ENCODE measurements around the gene HMGCS2.

Gene HMGCS2

DNA sequence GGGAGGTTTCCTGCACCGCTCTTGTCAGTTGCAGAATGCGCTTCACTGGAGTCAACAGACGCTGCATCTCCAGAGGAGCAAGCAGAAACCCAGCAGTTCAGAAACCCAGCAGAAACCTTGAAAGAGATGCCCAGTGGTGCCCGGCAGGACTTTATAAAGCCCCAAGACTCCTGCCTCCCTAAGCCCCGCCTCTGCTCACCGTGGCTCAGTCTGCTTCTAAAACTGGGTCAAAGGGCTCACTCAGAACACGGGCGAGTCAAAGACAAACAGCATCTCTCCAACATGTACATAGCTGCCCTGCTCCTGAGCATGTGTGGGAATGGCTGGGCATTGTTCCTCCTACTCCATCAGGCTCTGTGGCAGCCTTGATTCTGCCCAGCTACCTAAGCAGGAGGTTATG, at the start of gene HMGCS2:
HMGCS2 (minus strand) TSS at position 128 of the 400 bp plus-strand sequence; CDS start at position 67, 61 bp downstream.
- DNase-seq = no peak

DNA sequence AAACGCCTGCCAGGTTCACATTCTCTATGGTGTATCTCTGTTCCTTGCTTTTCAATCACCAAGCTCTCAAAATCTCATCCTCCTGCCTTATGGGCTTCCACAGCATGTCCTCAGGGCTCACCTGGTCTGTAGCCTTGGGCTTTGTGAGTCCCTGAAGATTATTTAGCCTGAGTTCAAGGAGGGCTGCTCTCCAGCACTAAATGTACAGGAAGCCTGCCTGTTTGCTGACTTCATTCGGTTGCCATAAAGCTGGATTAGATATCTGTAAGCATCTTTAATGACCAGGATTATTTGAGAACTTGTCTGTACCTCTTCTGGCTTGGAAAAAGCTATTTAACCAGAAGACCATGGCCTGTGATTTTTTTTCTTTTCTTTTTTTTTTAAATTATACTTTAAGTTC, 49.5 kb upstream of the HMGCS2 start:
- DNase-seq = no peak

DNA sequence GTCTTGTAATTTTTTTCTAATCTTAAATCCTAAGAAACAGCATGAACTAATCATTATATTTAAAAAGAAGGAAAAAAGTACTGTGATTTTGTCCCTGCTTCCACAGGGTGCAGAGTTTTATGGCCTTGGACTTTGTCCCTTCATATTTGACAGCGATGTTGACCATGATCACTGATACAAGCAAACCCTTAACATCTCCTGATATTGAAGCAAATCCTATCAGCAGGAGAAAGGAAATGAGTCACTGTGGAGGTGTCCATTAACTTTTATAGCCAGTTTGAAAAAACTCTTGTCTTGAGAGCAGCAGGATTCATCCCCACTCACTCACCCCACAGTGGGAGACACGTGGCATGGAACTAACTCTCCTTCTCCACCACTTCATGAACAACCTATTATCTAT, 47.7 kb upstream of the HMGCS2 start:
- no peak for DNase-seq

DNA sequence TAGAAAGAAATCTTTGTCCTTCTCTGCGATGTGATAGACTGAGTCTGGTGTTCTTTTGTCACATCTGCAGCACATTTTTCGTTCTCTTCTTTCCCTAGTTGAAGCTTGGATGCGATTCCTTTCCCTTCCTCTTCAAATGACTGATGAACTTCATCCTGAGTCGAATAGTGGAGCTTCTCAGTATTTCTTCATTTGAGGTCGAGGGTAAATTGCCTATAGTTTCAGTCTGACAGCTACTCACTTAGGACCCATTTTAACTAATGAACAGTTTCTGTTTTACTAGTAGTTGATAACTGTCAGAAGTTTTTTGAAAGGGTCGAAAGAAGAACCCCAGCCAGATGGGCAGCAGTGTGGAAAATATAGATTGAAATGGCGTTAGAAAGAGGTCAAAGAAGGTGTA, 47.2 kb upstream of the HMGCS2 start:
- DNase-seq = no peak

DNA sequence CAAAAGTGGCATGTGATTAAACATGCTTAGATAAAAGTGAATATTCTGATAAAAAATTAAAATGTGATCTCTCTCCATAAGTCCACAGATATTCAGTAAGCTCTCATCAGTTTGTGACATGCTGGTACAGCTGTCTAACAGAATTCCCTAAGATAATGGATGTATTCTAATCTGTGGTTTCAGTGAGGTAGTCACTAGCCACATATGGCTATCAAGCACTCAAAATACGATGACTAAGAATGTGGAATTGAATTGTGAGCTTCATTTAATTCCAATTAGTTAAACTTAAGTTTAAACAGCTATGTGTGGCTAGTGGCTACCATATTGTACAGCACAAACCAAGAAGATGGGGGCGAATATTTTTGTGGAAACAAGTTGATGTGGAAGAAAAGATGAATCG, 46.7 kb upstream of the HMGCS2 start:
- no peak for DNase-seq

DNA sequence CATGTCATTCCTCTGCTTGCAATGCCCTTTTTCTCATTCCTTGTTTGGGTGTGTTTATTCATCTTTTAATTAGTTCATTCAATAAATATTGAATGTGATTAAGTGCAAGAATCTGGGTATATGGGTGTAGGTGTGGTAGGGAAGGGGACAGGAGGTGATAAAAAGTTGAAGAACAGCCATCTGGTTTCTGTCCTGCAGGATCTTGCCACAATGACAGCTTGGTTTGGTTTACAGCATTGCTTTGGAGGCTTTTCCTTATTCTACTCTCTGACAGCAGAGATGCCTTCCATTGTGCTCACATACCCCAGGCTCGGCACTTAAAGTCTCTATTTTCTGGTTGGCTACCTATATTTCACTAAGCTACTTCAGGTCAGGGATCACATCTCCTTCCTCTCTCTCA, 45.6 kb upstream of the HMGCS2 start:
- no peak for DNase-seq

DNA sequence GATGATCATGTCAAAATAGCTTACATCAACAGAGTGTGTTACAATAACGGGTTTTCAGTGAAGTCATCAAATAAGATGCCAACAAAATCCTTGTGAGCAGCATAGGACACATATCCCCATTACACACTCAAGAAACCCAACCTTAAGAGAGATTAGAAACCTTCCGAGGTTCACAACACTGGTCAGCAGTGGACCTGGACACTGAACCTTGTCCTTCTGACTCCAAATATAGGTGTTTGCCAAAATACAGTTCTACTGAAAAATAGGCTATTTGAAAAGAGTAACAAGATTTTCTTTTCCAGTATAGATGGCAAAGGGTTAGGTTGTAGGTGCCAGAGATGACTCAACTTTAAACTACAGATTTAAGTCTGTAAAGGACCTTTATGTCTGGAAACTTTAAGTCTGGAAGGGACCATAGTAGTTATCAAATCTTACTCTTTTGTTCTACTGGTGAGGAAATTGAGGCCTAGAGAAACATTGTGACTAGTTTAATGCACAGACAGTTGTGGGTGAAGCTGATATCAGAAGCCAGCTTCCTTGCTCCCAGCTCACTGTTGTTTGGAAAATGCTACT, 43.4 kb upstream of the HMGCS2 start:
- no peak for DNase-seq

DNA sequence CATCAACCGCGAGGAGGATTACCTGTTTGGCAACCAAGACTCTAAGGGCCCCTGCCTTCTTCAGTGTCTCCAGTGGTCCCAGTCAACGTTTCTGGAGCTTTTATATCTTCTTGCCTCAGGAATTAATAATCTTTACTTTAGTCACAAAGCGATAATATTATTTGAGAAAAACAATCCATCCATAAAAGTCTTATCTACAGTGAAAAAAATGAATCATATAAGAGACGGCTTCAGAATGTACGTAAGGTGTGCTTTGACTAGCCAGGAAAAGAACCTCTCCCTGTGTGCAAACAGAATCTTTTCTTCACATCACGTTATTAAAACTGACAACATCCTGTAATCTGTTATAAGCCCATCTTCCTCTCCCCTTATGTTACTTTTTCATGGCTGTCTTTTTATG, 42.7 kb upstream of the HMGCS2 start, which contains the start of gene REG4:
REG4 (minus strand) TSS at position 74 of the 400 bp plus-strand sequence. CDS start 2,691 bp downstream, outside the sequence.
- DNase-seq = no peak

DNA sequence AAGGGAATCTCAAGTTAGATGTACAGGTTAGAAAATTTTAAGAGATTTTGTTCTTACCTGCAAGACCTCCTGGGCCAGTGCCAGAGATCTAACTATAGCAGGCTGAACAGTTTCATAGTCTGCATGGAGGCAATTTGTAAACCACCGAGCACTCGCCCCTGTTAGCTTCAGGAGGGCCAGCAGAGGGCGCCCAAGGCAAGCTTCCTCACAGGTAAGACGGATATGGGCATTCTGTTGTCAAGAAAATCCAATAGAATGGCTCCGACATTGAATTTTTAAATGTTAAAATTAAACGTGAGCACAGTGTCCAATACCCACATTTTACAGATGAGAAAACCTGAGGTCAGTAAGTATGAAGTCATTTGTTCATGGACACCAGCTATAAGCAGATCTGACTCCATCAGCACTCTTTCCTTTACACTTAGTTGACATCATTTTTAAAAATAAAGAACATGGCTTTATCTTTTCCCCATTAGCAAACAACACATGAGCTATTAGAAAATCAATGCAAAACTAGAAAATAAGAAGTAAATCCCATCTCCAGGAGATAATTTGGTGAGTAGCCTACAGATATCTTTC, 40.4 kb upstream of the HMGCS2 start:
- DNase-seq = peak; percentile 44

DNA sequence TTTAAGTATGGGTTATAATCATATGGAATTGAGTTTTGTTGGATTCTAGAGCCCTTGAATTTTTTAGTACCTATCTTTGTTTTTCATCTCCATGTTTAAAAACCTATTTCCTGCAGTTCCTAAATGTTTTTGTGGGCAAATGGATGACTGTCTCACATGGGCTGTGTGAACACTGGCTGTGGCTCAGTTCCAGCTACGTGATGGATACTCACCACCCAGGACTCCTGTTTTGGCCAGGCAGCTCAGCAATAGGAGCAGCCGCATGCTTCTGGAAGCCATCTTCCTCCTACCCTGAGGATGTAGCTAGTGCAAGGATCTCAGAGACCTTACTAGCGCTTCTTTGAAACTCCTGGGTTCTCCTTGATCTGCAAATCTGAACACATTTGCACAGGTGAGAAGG, 39.8 kb upstream of the HMGCS2 start:
- no peak for DNase-seq

DNA sequence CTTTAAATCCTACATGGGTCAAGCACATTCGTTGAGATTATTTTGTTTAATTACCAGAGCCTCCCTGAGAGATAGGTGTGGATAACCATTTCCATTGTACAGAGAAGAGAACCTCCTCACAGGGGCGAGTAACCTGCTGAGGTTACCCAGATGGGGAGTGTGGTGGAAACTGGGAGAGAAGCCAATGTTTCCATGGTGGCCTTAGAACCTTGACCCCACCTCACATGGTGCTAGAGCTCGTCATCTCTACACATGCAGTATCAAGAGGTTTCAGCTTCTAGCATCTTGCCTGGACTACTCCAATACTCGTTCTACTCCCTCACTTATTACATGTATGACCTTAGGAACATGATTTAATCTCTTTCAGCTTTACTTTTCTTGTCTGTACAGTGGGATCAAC, 37.8 kb upstream of the HMGCS2 start:
- DNase-seq = no peak

DNA sequence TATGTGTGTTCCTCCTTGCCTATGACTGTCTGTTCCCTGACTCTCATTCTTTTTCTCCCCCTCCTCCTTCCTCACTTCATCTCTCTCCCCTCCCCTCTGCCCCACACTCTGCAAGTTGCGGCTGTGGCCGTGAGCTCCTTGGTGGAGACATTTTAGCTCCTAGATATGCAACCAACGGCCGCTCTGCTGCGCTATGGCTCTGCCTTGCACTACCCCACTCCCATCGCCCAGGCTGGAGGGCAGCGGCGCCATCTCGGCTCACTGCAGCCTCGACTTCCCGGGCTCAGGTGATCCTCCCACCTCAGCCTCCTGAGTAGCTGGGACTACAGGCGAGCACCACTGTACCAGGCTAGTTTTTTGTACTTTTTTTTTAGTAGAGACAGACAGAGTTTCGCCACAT, 37.0 kb upstream of the HMGCS2 start:
- no peak for DNase-seq

DNA sequence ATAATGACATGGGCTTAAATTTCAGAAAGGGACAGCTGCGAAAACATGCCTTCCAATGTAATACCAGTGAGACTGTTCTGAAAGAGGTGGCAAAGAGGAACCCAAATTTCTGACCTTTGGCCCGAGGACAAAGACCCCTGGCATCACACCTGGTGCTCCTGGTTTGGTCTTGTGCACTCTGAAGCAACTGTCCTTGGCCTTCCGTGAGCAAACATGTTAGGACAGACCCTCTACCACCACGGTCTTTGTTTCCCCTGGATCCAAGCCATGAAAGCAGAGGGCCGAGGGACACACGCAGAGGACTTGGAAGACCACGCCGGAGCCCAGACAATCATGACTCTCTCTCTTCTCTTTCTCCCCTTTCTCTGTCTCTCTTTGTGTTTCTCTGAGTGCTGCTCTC, 36.5 kb upstream of the HMGCS2 start:
- DNase-seq = no peak

DNA sequence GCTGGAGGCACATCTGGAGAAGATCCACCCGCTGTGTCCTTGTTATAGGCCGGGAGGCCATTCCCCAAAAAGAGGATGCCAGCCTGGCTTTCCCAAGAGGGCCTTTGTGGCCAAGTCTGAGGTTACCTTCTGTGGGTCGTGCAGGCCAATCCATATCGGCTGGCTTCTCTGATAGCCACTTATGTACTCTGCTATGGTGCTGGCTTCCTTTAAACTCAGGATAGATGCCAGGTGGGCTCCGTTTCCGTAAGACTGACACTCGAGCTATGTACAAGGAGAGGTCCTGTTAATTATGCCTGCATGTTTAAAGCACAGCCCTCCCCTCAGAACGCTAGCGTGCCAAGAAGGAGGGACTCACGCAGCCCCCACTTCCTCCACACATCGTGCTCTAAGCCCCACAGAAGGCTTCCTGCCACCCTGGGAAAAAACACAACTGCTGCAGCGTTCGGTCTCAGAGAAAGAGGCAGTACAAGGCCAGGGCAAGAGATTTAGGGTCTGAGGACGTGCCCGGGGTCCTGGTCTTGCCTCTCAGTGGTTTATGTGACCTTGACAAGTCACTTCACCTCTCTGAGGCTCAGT, 31.0 kb upstream of the HMGCS2 start:
- no peak for DNase-seq

DNA sequence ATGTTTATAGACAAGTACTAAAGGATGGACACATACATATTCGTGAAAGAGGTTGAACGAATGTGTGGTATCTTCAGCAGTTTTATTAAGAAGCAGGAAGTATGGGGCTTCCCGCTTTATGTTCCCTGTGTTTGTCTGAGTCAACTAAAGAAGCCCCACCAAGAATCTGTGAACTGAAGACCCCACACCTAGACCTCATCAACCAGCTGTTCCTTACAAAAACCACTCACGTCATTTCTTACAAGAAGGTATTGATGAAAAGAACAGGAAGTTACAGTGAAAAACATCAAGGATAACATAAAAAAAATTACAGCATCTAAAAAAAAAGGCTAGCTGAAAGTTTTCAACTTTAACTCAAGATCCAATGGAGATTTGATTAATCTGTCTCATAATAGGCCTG, 30.3 kb upstream of the HMGCS2 start:
- no peak for DNase-seq

DNA sequence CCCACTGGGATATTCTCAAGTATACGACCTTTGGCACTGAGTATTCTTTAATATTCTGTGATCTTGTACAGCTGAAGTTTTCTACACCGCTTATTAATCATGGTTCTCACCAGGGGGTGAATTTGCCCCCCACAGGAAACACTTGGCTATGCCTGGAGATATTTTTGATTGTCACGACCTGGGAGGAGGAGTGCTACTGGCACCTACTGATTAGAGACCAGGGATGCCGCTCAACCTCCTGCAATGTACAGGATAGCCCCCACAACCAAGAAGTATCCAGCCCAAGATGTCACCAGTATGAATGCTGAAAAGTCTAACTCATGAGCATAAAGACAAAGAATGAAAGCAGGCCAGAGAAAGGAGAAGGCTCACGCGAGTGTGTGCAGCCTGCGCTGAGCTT, 28.9 kb upstream of the HMGCS2 start:
- DNase-seq = no peak

DNA sequence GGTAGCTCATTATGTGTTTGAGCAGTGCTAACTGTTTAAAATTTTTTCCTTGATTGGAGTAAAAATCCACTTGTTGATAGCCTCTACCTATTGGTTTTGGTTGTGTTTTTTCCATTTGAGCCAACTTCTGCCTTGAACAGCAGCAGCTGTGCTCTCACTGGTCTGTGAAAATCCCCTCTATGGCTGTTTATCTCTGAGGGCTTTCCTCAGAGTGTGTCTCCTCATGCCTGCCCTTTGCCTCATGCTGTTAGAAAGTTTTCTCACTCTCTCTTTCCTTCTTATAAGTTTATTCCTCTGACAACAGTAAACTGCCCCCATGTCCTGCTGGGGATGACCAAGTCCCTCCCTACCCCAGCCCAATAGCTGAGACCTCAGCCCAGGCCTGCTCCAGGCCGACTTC, 28.5 kb upstream of the HMGCS2 start:
- DNase-seq = no peak

DNA sequence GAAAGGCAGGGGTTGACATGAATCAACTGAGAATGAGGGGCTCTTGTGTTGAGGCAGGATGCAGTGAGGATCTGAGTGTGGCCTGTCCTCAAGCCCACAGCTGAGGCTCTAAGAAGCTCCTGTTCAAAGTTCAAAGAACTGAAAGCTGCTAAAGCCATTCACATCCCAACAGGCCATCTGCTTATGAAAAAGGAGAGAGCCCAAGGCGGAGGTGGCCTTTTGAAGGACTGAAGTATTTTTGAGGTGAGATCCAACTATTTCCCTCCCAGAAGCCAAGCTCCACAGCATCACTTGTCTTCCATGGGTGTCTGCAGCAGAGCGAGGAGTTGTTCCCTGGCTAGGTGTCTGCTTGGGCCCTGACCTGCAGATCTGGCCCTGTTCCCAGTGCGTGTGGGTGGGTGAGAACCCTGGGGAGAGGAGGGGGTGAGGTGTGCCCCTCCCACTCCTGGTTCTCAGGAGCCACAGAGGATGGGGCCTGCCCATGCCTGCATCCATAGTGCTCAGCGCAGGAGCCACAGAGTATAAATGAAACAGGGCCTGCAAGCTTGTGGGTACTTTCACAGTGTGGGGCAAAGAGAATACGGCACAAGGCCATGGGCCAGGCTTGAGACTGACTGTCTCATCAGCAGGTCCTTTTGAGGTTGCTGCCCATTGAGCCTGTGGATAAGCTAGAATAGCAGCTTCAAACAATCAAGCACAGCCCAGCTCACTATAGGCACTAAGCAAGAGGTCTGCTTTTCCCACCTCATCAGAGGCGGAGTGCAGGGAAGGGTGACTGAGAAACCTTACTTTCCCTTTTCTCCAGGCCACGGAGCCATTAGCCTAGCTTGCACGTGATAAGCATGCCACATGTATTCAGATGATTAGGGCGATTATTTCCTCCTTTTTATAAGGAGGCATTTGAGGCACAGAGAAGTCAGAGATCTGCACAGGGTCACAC, 26.8 kb upstream of the HMGCS2 start:
- DNase-seq = no peak

DNA sequence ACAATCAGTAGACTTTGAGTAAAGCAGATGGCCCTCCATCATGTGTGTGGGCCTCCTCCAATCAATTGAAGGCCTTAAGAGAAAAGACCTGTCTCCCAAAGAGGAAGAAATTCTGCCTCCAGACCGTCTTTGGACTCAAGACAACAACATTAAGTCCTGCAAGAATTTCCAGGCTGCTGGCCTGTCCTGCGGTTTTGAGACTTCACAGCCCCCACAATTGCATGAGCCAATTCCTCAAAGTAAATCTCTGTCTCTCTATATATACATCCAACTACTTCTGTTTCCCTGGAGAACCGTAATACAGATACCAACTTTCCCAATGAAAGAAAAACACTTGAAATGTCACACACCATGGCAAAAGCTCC, 26.2 kb upstream of the HMGCS2 start:
- DNase-seq = no peak

DNA sequence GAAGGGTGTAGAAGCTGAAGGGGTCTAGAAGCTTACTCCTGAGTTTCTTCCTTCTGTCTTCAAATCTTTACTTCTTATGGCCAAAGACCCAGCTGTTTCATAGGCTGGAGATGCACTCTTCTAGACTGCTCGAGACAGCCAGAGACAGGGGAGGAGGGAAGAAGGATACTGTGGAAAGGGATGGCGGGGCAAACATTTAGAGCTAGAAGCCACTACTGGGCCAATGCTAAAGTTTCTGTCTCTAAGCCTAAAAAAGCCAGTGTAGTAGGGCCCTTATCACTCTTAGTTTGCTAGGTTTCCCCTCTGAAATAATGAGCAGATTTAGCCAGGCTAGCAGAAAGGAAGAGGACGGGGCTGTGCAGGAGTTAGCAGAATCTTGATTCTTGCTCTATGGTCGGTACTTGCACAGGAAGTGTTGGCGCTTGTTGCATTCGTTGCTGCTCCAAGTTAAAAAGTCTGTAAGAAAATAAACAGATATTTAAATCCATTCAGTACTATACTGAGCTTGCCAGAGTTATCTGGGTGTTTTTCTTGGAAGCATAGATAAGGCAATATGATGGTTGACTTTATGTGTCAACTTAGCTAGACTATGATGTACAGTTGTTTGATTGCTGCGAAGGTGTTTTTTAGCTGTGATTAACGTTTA, 25.6 kb upstream of the HMGCS2 start:
- DNase-seq = no peak

DNA sequence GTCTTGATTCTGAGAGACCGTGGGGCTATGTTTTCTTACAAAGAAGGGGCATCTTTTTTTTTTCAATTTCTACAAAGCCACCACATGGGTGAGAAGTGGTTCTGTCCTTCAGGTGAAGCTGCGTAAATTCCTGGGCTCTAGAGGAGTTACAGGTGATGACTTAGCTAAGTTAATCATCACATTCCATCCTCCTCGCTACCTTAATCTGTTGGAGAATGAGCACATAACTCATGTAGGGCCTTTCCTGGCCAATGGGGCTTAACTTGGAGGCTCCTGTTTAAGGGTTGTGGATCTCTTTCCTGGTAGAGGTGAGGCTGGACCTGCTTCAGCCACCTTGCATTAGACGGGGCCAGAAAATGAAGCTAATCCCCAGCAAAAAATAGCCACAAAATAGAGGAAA, 22.7 kb upstream of the HMGCS2 start:
- DNase-seq = no peak

DNA sequence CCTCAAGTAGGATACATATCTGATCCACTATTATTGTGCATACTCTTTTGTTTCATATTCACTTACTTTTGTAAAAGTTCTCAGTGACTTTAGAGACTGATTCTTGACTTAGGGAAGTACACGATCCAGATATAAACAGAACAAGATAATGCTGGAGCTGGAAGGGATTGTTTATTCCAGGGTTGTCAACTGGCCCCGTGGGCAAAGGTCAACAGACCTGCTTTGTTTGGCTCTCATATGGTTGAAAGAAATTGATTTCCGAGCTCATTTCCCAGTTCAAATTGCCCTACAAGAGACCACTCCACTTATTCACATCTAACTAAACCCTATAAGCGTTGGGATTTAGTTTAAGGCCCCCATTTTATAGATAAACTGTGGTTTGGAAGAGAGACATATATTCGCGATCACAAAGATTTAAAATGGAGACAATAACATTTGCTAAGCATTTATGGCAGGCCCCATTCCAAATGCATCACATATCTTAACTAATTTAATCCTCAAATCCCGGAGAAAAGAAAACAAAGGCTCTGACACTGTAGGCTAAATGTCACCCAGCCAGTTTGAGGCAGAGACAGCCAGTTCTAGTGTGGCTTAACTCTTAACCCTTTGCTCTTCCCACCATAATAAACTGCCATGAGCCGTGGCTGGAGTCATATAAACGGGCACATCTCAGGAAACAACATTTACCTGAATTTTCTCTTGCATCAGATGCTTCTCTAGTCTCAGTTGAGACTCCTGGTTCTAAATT, 21.9 kb upstream of the HMGCS2 start:
- no peak for DNase-seq

DNA sequence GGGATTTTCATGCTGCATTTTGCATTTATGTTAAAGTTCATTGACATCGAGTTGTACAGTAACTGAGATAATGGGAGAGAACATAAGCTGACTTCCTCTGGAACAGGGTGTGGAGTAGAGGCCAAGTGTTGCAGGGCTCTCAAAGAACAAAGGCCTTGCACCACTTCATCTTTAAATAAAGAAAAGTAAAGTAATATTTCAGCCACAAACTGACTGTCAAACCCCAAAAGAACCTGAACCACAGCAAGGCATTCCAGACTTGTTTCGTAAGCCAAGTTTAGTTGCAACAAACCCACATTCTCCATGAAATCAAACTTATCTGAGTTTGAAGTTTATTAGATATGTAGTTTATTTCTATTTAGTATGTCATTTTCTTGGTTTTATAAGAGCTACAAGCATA, 19.1 kb upstream of the HMGCS2 start:
- no peak for DNase-seq

Measured in activated effector memory CD4-positive, alpha-beta T cell treated with Interleukin-2 at 50 U/mL for 16 hours (primary cell).